Suppressor macrophage treated with lipopolysaccharide for 1 hour (primary cell): ENCODE data around the gene UBE2D3.
"Not testable (repeated sequence)": the region's sequence is repeated elsewhere in the genome, so short reads cannot be mapped to it uniquely, and the experiment has no call there.

ENCODE experiments used
- DNase-seq, 3 donors: peaks; one replicate each; pipeline ENCODE4 v3.0.0-alpha.2; 2020 to 2022

The UBE2D3 gene

DNA sequence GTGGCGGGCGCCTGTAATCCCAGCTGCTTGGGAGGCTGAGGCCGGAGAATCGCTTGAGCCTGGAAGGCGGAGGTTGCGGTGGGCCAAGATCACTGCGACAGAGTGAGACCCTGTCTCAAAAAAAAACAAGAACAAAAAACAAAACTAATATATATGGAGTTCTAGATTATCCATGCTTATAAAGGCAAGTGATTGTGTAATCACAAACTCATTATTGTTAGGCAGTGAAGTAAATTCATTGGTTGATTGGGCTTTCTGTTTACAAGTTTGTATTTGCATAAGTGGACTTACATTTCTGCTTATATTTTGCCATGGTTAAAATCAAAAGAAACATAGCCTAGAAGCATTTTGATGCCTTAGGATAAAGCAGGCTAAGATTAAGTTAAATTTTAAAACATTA is 2.5 kb upstream of the UBE2D3 start:
- DNase-seq, result no peak

DNA sequence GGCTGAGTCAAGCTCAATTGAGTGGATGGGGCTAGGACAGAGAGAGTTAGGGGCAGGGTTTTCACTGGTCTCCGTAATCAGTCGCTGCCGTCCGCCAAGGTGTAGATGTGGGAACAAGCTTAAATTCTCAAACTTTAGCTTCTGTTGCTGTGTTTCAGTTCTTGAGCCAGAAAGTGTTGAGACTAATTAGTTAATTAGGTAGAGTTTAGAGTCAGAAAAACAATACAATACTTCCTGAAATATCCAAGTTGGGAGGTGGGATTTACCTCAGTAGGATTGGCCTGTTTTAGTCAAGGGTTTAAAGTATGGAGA is 1.1 kb upstream of the UBE2D3 start:
- DNase-seq, result no peak

DNA sequence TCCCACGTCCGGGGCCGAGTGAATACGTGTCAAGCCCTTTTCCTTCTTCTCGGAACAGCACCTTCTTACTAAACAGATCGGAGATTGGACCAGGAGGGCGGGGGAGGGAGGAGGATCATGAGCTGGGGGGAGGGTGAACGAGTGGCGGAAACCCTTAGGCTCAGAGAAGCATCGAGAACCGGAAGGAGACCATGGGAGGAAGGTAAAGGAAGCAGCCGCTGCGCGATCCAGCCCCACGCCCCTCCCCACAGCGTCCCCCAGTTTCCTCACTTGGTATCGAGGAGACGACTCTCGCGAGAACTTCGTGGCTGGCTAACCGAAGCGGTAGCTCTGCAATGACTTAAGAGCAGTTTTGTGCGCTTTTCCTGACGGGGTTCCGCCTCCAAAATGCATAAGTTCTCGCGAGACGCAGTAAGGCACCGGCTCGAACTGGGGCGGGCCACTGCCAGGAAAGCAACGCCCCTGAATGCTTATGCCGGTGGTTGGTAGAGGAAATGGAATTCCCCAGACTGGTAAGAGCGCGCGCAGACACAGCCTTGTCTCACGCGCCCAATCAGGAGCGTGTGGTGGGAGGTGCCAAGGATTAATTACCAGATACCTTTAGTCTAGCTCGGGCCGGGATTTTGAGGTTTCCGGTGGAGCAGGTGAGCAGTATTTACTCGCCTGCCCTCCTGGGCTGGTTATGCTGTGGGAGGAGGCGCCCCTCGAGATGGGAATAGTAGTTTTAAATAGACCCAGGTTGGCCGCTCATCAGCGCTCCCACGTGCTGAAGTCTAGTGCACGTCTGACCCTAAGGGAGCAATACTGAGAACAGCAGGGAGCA is 534 bp upstream of the UBE2D3 start:
- peak; percentile 99 to 100 (median 100) for DNase-seq

DNA sequence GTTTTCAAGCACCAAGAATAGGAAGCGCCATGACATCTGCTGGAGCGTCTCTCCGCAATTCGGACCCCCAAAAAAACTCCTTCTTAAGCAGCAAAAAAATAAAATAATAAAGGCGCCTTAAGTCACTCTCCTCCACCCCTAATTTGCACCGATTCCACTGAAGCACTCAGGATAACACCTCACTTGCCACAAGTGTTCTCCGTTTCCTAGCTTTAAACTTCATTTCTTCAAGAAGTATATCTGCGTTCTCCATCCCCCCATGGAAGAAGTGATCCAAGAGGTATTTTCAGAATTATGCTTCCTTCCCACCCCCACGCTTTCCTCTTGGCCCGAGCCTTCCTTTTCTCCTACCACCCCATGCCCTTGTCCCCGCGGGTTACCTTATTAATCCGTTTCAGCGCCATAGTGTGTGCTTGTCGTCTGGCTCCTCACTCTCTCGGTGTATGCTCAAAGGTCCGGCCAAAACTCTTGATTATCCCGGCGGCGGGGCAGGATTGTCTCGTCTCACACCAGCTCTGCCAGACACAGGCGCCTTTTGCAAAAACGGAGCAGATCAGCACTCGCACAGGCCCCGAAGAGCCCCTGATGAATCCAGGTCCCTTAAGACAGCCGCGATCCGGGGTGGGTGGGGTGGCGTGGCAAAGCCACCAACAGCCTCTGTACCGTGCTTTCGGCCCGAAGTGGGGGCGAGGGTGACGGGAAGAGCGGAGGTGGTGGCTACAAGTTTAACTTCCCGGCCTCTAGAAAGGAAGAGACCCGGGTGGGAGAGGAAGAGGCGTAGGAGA is 1.1 kb downstream of the UBE2D3 start:
- peak in 2 of 3 donors; percentile 24 to 42 for DNase-seq

DNA sequence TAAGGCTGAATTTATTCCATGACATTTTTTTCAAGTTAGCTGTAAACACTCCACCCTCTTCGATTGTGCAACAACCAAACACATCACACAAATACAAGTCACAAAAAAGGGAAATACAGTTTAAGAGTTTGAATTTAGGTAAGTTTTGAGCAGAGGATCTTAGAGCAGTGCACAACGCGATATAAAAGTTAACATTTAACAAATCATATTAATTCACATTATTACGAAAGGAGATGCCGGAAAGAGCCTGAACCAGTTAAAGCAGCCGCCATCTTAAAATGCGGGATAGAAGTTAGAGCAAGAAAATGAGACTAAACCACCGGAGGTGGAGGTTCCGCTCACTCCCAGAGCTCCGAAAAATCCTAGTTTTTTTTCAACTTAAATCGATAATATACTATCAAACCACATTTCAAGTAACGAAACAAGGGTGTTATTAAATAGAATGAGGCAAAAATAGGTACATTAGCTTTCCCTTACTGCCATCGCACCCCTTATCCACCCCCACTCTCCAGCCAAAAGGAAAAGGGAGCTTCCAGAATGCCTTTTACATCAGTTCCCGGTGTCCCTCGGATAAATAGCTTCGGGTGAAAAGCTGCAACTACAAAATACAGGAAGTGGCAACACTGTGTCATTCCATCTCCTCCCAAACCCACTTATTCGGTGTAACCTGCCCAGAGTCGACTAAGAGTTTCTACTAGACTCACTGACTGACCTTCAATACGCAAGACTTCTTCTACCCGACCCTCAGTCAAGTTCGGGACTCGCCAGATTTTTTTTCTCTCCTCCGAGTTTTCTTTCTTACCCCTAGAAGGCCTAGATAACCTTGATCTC is 1.9 kb downstream of the UBE2D3 start:
- DNase-seq, result peak; percentile 78 to 89 (median 80)

DNA sequence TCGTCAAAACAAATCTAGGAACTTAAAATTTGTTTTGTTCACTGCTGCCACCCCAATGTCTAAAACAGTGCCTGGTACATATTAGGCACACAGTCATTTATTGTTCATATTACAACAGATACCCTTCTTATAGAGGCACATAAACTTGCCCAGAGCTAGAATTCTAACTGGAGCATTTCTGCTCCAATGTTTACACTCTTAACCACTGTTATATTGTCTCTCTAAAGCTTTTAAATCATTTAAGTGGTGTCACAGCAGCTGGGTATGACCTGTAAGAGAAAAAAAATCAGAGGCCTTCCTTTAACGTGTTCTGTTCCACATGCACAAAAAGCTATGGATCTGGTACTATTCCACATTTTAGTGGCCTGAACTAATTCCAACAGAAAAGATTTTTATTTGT is 3.0 kb downstream of the UBE2D3 start:
- no peak for DNase-seq

DNA sequence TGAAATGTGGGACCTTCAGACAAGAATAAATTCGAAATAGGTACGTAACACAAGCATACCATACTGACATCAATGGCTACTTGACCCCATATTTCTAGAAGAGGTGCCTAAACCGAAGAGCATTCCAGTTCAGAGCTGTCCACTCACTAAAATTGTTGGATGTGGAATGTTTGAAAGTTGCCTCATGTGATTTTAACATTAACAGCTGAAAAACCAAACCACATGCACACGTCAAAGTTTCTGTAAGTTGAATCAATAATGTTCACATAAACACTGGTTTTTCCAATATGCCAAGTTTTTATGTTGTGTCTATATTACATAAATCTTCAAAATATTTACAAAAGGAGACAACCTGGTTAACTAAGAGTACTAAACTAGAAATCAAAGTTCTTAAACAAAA is 3.5 kb downstream of the UBE2D3 start:
- no peak for DNase-seq

DNA sequence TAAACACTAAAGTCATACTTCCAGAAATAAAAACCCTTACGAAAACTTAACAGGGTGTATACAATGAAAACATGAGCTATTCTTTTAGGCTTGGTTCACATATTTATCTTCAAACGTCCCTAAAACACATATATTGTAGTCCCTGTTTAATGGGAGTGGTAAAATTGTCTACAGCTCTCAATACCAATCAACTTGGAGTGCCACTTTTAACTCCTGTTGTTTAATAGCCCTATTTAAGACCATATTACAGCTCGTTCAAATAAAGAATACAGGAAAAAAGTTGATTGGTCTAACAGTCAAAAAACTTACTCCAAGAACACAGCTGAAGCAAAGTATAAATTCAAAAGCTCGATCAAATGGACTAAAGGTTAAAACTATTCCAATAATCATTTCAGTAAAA is 3.9 kb downstream of the UBE2D3 start:
- no peak for DNase-seq

DNA sequence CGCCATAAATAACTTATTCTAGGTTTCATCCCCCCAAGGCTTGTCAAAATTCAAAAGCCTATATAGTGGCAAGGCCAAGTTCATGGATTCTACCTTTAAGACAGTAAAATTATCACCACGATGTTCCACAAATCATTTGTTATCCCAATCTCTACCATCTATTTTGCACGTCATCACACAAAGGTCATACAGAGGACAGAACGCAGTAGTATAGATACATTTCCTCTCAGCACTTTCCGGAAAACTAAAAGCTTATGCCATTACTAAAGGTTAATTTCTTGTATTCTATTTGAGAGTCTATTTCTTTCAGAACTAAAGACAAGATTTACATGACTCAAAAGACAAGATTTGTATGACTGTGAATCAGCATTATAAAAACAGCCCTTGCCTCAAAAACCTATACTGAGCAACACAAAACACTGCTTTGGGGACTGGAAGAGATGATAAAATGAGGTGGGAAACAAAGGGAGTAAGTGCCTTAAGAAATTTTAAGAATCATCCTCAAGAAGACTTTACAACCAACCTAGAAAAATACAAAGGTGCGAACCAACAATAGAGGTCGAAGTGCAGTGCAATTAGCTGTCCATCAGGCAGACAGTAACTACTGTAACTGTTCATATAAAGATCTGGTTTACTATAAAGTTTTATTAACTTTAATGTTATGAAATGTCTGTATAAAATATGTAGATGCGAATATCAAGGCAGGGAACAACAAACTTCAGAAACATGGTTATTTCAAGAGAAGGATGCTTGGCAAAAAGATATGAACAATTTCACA is 7.6 kb downstream of the UBE2D3 start:
- no peak for DNase-seq

DNA sequence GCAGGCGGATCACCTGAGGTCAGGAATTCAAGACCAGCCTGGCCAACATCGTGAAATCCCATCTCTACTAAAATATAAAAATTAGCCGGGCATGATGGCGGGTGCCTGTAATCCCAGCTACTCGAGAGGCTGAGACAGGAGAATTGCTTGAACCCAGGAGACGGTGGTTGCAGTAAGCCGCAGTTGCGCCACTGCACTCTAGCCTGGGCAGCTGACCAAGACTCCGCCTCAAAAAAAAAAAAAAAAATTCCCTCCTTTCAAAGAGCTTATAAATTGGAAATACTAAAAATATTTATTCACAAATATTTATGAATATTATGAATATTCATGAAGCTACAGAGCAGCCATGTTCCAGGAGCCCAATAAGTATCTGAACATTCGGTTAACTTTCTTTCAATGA is 8.3 kb downstream of the UBE2D3 start:
- DNase-seq, result not testable (repeated sequence)

DNA sequence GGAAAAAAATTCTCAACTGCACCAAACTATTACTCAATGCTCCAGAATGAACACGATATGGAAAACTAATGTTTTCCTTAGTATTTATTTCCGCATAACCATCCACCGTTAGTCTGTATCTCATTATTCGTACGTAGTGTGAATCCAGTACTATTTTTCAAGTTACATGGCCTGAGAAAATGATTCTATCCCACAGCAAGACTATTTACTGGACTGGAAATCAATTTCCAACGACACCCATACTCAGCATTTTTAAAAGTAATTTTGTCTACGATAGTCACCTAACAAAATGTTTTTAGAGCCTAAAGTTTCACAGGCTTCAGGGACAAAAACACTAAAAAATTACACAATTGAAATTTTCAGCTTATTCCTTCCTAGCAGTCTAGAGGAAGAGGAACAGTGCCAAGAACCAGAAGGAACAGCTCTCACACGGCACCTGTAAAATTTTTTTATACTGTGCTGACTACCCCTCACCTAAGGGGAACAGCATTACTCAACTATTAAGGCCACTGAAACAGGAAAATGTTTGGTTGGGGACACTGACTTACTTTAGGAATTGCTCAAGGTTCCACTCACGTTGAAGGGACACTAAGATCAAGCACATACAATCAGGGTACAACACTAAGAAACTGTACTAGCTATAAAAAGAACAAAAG is 9.6 kb downstream of the UBE2D3 start:
- no peak for DNase-seq

DNA sequence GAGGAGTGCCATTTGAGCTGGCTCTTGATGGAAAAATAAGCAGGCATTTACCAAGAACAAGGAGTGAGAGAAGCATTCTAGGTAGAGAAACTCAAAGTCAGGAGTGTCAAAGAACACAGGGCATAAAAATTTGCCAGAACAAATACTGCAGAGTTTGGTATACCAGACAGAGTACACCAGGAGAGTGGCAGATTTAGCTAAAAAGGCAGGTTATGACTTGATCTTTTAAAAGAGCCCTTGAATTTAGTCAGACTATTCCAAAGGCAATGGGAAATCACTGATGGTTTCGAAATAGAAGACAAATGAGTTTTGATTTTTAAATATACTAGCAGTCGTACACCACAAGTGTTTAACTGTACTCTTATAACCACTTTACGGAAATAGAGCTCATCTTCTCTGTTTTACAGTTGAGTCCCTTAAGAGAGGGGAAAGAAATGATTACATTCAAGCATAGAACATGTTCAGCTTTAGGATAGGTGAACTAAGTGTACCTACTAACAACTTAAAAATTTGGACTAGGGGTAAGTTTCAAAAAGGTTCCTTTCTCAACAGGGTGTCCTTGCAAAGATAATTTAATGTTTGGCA is 10.2 kb downstream of the UBE2D3 start:
- DNase-seq, result peak in 2 of 3 donors; percentile 29 to 37

DNA sequence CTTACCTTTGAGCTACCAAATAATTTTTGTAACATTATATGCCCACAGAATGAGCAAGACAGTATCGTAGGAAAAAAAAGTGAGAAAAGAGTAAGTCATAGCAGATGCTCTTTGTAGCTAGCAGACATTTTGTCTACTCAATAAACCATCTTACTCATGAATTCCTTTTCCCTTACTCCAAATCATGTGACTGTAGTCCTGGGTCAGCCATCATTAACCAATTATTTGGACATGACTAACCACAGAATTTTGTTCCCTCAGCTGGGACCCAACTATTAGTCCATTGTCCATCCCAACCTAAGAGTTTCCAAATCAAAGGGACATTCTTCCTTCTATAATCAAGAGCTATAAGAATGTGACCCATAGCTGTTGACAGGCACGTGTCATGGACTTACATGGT is 11.4 kb downstream of the UBE2D3 start:
- peak; percentile 15 to 77 (median 61) for DNase-seq

DNA sequence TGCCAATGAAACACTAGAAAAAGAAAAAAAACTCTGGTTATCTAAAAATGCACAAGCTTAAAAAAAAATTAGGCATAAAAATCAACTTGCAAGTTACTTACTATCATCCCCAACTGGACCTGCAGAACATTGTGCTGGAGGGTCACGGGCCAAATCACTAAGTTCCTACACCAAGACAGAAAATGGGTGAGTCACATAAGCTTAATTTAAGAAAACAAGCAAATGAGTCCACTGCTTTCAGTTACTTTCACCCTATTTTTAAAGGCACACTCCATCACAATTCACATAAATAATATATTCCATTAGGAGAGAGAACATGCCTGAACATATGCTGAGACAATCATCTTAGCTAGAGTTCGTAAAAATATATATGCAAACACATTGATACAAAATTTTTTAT is 17.7 kb downstream of the UBE2D3 start:
- no peak for DNase-seq

DNA sequence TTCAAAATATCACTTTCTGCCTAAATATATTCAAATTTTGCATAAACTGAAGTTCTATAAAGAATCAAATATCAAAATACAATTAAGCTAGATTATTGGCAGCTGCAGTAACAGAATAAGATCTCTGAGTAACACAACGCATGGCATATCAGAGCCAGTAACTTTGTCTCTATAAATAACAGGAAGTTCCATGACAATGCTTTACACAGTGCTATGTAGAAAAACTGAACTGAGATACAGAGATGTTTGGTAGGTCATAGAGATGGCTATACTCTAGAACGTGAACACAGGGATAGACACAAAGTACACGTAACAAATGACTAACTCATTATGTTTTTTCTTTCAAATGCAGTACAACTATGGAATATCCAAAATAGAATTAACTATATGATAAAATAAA is 18.2 kb downstream of the UBE2D3 start:
- DNase-seq, result peak in 2 of 3 donors; percentile 49 to 58

DNA sequence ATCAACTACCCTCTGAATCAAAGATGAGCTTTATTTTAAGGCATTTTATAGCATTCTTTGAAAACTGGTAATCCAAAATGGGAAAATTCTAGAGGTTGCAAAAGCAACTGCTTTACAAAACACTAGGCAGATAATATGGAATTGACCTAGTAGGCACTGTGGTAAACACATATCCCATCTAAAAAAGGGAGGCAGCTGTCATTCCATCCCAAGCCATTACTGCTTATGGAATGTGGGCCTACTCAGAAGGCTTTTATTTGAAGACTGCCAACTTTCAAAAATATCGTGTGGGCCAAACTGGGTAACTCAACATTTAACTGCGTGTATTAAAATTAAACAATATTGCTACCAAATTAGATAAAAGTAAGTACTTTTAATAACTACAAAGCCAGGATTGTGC is 19.3 kb downstream of the UBE2D3 start:
- no peak for DNase-seq

DNA sequence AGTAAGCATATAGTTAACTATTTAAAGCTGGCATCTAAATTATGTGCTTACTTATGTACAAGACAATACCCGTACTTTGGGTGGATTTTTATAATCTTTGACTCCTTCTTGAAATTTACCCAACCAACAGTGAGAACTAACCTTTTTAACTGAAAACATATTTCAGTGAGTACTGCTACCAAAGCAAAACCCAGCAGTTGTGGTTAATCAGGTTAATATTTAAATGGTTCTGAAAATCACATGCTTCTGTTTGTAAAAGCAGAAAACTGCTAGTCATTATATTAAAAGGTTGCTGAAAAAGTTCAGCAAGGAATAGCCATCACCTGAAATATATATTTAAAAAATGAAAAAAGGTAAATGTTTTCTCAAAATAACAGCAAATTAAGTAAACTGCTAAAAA is 20.0 kb downstream of the UBE2D3 start:
- no peak for DNase-seq

DNA sequence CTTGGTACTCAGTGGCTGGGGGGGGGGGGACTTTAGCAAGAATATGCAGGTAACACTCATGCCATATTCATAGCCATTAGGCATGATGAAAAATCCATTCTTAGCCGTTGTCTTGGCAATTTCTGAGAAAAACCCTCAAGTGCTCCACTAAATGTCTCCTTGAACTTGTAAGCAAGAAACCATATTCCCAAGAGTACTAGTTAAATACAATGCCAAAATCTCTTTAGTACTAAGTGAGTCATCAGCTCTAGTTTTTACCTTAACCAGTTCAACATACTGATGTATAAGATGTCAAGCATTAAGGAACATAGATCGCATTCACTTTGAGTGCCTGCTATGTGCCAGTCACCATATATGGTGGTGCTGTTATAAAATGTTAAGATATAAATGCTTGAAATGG is 27.5 kb downstream of the UBE2D3 start:
- no peak for DNase-seq

DNA sequence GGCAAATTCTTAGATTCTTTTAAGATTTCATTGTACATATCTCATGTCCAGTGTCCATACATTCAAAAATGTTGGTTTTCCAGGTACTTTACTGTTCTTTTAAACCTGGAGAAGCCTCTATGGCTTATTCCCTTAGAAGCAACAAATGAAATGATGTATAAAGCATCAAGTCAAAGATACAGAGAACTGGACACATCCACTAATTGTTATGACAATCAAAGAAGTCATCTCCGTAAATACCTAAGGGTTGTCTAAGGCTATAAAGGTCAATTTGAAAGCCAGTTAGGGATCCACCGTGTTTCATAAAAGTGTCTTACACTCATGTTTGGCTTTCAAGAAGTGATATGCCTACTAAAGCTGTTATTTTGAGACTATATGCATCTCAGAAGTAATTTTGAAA is 32.4 kb downstream of the UBE2D3 start:
- DNase-seq, result no peak

DNA sequence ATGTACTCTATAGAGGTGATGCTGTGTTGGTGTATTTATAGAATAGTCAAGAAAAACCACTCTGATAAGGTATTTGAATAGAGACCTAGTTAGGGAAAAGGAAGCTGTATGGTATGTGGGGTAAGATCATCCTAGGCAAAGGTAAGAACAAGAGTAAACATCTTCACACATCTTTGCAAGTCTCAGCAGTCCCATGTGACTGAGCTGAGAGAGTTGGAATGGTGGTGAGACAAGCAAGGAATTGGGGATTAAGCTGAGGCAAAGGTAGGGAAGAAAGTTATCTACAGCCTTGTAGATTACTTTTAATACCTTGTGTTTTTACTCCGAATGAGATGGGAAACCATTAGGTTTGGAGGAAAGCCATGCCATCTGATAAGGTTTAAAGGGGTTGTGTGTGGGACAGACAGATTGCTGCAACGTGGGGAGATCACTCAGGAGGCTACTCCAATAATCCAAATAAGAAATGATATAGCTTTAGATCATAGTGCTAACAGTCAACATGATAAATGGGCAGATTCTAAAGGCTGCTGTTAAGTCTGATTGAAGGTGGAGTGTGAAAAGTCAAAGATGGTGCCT is 34.9 kb downstream of the UBE2D3 start:
- DNase-seq, result no peak

DNA sequence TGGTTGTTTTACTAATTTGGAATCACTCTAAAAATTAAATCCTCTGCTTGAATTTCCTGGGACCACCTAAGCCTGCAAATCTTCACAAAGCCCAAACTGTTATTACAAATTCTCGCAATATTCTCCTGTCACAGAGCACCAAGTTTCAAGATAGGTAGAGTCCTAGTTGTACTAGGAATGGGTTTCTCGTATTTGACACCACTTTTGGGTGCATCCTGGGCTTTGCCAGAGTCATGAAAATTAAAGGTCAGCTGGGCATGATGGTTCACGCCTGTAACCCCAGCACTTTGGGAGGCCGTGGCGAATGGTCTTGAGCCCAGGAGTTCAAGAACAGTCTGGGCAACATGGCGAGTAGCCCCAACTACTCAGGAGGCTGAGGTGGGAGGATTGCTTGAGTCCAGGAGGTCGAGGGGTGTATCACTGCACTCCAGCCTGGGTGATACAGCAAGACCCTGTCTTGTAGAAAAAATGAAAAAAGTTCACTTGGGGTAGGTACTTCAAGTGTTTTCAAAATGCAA is 36.0 kb downstream of the UBE2D3 start:
- DNase-seq, result no peak
